ENCODE results near the gene ST3GAL2.

DNA sequence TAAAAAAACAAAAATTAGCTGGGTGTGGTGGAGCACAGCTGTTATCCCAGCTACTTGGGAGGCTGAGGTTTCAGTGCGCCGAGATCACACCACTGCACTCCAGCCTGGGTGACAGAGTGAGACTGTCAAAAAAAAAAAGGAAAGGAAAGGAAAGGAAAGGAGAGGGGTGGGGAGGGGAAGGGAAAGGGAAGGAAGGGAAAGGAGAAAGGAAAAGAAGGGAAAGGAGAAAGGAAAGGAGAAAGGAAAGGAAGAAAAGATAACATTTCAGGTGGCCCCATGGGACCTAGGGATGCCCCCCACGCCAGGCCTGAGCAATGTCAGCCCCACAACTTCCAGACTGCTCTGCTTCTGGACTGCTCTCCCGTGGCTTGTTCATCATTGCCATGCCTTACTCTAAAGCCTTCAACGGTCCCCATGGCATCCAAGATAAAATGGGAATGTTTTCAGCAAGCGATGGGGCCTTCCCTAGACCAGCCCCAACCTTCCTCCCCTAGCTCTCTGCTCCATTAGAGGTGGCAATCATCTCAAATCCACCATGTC, 55.4 kb downstream of the ST3GAL2 start:
- TF ChIP-seq, protein P1, sequence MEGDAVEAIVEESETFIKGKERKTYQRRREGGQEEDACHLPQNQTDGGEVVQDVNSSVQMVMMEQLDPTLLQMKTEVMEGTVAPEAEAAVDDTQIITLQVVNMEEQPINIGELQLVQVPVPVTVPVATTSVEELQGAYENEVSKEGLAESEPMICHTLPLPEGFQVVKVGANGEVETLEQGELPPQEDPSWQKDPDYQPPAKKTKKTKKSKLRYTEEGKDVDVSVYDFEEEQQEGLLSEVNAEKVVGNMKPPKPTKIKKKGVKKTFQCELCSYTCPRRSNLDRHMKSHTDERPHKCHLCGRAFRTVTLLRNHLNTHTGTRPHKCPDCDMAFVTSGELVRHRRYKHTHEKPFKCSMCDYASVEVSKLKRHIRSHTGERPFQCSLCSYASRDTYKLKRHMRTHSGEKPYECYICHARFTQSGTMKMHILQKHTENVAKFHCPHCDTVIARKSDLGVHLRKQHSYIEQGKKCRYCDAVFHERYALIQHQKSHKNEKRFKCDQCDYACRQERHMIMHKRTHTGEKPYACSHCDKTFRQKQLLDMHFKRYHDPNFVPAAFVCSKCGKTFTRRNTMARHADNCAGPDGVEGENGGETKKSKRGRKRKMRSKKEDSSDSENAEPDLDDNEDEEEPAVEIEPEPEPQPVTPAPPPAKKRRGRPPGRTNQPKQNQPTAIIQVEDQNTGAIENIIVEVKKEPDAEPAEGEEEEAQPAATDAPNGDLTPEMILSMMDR (IDR thresholded peaks at IDR 0.05): no peak
- no peak for TF ChIP-seq POLR2A (IDR thresholded peaks at IDR 0.05)
